ENCODE measurements around the gene TMED9. TPM values are rescaled to one million over a fixed set of nuclear protein-coding genes. Genes with fewer than 3 reads are reported as not detected.

TMED9 gene
- total and polyA plus RNA-seq, 2 of the 4 experiments (the other 2 are of a cell fraction) = 123 to 357 TPM

DNA sequence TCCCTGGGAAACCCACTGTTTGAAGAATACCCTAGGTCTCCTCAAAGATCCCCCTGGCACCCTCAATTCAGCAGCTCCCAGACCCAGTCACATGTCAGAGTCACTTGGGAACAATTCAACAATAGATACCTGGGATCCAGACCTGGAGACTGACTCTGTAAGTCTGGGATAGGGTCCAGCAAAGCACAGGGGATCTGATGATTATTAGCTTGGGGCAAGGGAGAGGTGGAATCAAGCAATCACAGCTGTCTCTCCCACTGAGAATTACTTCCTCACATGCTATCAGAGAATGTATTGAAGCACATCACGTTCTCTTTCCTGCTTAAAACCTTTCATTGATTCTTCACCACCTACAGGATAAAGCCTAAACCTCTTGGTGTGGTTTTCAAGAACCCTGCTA is 43.5 kb upstream of the TMED9 start:
- ChIA-PET POLR2A (ENCODE audit: unreplicated experiment) (no interaction called here), CTCF (no interaction called here)
- H4K5ac ChIP-seq (ENCODE audit: low read depth, low read length) = no peak overlapping the region
- H4K20me1 ChIP-seq (ENCODE audit: insufficient read depth, low read length) = peaks cover 61% of the 10 kb centered on the region
- peaks cover 26% of the 10 kb centered on the region for H3K4me1 ChIP-seq (ENCODE audit: control insufficient read depth, insufficient read depth, low read length)
- no peak overlapping the region for H3K56ac ChIP-seq (ENCODE audit: extremely low read depth, insufficient read depth, low read length)
- H3K27ac ChIP-seq (ENCODE audit: insufficient read depth, low read length) = peak overlapping the region; percentile 59; the same call in 1 of the 2 replicates
- no peaks in the 10 kb centered on the region for H3K9me3 ChIP-seq (ENCODE audit: control insufficient read depth, insufficient read depth, low read length)
- H2BK20ac ChIP-seq (ENCODE audit: low read depth, low read length) = no peak overlapping the region
- no peak for DNase-seq
- H3K4ac ChIP-seq (ENCODE audit: low read depth, low read length) = peak overlapping the region; percentile 24; the same call in 1 of the 2 replicates
- H3K14ac ChIP-seq (replicated peaks; ENCODE audit: low read depth, low read length) = peak overlapping the region; percentile 12; the same call in 1 of the 2 replicates
- H3K4me3 ChIP-seq (ENCODE audit: insufficient read depth, low read depth, low read length) = no peak overlapping the region
- no peak overlapping the region for H4K8ac ChIP-seq (ENCODE audit: low read depth in 2 of 2, low read length in 2 of 2)
- no TSS peak for BruUV-seq (replicated peaks)
- H2AK5ac ChIP-seq (ENCODE audit: low read depth, low read length) = no peak overlapping the region
- dilution Hi-C loops (cut with HindIII; ENCODE audit: low sequenced_read_pairs, unreplicated experiment) = no loop called here
- in situ Hi-C loops (cut with MboI; ENCODE audit: low sequenced_read_pairs) = no loop called here
- no peaks in the 10 kb centered on the region for H3K27me3 ChIP-seq (ENCODE audit: control insufficient read depth, insufficient read depth, low read length)
- no peak overlapping the region for H2AK9ac ChIP-seq (replicated peaks; ENCODE audit: low read depth, low read length, poor library complexity)
- H3K4me2 ChIP-seq (ENCODE audit: low read depth, low read length) = no peak overlapping the region; the same call in 1 of the 2 replicates
- ATAC-seq (ENCODE audit: low read depth) = no peak
- intact Hi-C loops (cut with micrococcal nuclease) = no loop called here
- no peak overlapping the region for H3K9ac ChIP-seq (ENCODE audit: low read depth, low read length)
- H3K18ac ChIP-seq (ENCODE audit: low read depth, low read length) = no peak overlapping the region
- peak overlapping the region; percentile 6; the same call in 1 of the 2 replicates for H2BK120ac ChIP-seq (ENCODE audit: low read depth, low read length)
- no peak overlapping the region for H2AFZ ChIP-seq (replicated peaks; ENCODE audit: low read length, poor library complexity)
- H3K9me1 ChIP-seq (ENCODE audit: insufficient read depth, low read length) = peaks cover 25% of the 10 kb centered on the region
- H4K91ac ChIP-seq (ENCODE audit: insufficient read depth, low read depth, low read length) = no peak overlapping the region; the same call in 1 of the 2 replicates
- peaks cover 12 to 79% of the 10 kb centered on the region in 2 experiments for H3K79me1 ChIP-seq (ENCODE audit: low read depth in 1 of 2, low read length in 2 of 2)
- H3K23ac ChIP-seq (ENCODE audit: low read depth, low read length) = peak overlapping the region; percentile 40; the same call in 1 of the 2 replicates
- H3K36me3 ChIP-seq (ENCODE audit: control insufficient read depth, insufficient read depth, low read length) = peaks cover 5% of the 10 kb centered on the region; the same call in 1 of the 2 replicates
- 0 out of 3 replicates have a peak overlapping the region, but pooled peaks have one; percentile 27 for H2BK15ac ChIP-seq (ENCODE audit: low read depth, low read length)
- 80% methylated on average over 1 of the region's 1 CpG; no CpG with 5 or more reads in 1 of the 2 experiments for WGBS, 2 experiments (ENCODE audit: extremely low coverage in 2 of 2, insufficient read length in 1 of 2)
- H2BK5ac ChIP-seq (ENCODE audit: low read depth, low read length, poor library complexity, severe bottlenecking) = no peak overlapping the region
- TF ChIP-seq RCOR1 (IDR thresholded peaks at IDR 0.05; ENCODE audit: insufficient replicate concordance, low read length) (no peak), POLR2A (IDR thresholded peaks at IDR 0.05; ENCODE audit: low read depth, low read length) (no peak), NFE2L2 (IDR thresholded peaks at IDR 0.05; ENCODE audit: low read depth, low read length) (no peak), CHD1 (IDR thresholded peaks at IDR 0.05; ENCODE audit: low read depth, low read length) (no peak), MAFK (IDR thresholded peaks at IDR 0.05; ENCODE audit: low read depth, low read length) (no peak), CEBPB (IDR thresholded peaks at IDR 0.05; ENCODE audit: low read depth, low read length) (no peak), RAD21 (IDR thresholded peaks at IDR 0.05; ENCODE audit: low read length) (no peak), FOS (IDR thresholded peaks at IDR 0.05; ENCODE audit: low read depth, low read length) (no peak), ELK1 (IDR thresholded peaks at IDR 0.05; ENCODE audit: borderline replicate concordance, low read depth, low read length) (no peak), BHLHE40 (IDR thresholded peaks at IDR 0.05; ENCODE audit: low read depth, low read length) (no peak), MAZ (IDR thresholded peaks at IDR 0.05; ENCODE audit: borderline replicate concordance, low read depth, low read length) (no peak), RFX5 (IDR thresholded peaks at IDR 0.05; ENCODE audit: low read depth, low read length) (no peak), MXI1 (IDR thresholded peaks at IDR 0.05; ENCODE audit: borderline replicate concordance, low read depth, low read length) (no peak), SMC3 (IDR thresholded peaks at IDR 0.05; ENCODE audit: low read depth, low read length) (no peak)
- TF ChIP-seq, protein P1, sequence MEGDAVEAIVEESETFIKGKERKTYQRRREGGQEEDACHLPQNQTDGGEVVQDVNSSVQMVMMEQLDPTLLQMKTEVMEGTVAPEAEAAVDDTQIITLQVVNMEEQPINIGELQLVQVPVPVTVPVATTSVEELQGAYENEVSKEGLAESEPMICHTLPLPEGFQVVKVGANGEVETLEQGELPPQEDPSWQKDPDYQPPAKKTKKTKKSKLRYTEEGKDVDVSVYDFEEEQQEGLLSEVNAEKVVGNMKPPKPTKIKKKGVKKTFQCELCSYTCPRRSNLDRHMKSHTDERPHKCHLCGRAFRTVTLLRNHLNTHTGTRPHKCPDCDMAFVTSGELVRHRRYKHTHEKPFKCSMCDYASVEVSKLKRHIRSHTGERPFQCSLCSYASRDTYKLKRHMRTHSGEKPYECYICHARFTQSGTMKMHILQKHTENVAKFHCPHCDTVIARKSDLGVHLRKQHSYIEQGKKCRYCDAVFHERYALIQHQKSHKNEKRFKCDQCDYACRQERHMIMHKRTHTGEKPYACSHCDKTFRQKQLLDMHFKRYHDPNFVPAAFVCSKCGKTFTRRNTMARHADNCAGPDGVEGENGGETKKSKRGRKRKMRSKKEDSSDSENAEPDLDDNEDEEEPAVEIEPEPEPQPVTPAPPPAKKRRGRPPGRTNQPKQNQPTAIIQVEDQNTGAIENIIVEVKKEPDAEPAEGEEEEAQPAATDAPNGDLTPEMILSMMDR (conservative IDR thresholded peaks at IDR 0.05; ENCODE audit: low read depth, low read length) = no peak
- TF ChIP-seq, protein P2, sequence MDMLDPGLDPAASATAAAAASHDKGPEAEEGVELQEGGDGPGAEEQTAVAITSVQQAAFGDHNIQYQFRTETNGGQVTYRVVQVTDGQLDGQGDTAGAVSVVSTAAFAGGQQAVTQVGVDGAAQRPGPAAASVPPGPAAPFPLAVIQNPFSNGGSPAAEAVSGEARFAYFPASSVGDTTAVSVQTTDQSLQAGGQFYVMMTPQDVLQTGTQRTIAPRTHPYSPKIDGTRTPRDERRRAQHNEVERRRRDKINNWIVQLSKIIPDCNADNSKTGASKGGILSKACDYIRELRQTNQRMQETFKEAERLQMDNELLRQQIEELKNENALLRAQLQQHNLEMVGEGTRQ (IDR thresholded peaks at IDR 0.05; ENCODE audit: low read depth, low read length) = no peak
